ENCODE results near the gene LDLRAP1. TPM values are rescaled to one million over a fixed set of nuclear protein-coding genes. Genes with fewer than 3 reads are reported as not detected.

LDLRAP1 gene
- total RNA-seq, 1 donor from 2014 or later: 22.6 TPM

DNA sequence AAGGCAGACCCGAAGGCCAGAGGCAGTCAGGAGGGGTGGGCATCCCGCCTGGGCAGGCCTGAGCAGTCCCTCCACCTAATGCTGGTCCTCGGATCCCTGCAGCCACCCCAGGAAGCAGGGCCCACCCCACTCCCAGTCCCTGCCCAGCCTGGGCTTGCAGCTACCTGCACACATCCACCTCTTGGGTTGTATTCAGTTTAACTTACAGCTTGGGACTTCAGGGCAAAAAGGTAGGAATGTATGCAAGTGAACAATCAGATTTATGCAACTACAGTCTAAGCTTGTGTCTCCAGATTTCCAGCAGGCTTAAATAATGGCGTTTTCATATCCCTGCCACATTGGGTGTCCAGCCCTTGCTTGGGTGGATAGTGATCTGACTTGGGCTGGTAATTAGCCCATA, 17.4 kb downstream of the LDLRAP1 start:
- intact Hi-C loops (cut with micrococcal nuclease): loop anchor here (5.0 kb wide), 1 partner anchor 237 kb away; no protein-coding TSS in a partner anchor

GRCh38 chr1:25561421-25562100, 18.2 kb downstream of the LDLRAP1 start:
- intact Hi-C loops (cut with micrococcal nuclease): loop anchor here (1.0 to 5.0 kb wide), 3 partner anchors 12 to 236 kb away; no protein-coding TSS in a partner anchor

DNA sequence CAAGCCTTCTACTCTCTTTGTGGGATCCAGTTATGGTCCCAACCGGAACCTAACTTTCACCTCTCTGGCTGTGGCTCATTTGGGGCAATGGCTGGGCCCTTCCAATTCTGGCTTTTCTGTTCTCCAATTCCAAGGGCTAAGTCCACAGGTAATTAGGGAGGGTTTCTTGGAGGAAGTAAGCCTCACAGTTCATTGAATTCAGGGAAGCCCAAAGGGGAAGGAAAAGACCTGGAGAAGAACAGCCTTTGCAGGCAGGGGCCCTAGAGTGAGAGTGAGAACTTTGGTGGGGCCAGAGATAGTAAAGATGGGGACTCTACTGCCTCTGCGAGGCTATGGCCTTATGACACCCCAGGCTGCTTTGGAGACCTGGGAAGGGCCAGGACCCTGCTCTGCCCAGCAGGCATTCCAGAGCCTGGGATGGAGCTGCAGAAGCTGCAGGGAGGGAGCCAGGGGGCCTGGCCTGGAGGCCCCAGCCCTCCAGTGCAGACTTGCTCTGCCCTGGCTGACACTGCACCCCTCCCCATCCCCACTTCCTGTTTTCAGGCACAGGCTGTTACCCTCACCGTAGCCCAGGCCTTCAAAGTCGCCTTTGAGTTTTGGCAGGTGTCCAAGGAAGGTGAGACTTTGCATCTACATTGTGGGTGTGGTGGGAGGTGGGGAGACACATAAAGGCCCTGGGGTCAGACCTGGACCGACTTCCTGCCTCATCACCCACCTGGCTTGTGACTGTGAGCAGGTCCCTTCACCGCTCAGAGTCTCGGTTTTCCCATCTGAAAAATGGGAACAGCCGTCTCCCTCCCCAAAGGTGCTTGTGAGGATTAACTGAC, 18.9 kb downstream of the LDLRAP1 start:
- intact Hi-C loops (cut with micrococcal nuclease): loop anchor here (1.0 to 5.0 kb wide), 3 partner anchors 13 to 235 kb away; no protein-coding TSS in a partner anchor

- intact Hi-C loops (cut with micrococcal nuclease): loop anchor here (1.0 to 5.0 kb wide), 3 partner anchors 14 to 234 kb away; no protein-coding TSS in a partner anchor
These were observed 19.5 kb downstream of the LDLRAP1 start for GRCh38 chr1:25562928-25563283.

GRCh38 chr1:25563330-25564215, 20.2 kb downstream of the LDLRAP1 start:
- intact Hi-C loops (cut with micrococcal nuclease): loop anchor here (2.0 to 5.0 kb wide), 2 partner anchors 45 to 234 kb away; no protein-coding TSS in a partner anchor

GRCh38 chr1:25564777-25565574, 21.6 kb downstream of the LDLRAP1 start:
- intact Hi-C loops (cut with micrococcal nuclease): loop anchor here (5.0 kb wide), 1 partner anchor 232 kb away; no protein-coding TSS in a partner anchor

DNA sequence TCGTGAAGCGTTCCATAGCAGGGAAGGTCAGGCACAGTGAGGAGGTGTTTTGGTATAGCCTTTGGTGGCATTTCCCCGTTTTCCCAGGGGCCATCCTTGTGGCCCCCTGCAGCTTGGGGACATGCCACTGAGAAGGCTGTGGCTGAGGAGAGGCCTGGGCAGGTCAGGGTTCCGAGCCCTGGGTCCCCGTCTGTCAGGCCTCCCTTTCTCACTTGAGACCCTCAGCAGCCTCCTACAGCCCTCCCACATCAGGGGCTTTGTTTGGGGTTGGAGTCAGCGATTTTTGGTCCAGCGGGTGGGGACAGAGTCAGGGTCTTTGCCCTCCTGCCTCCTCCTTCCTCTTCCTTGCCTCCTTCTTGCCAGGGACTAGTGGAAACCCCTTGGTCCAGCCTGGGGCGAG, 22.2 kb downstream of the LDLRAP1 start:
- intact Hi-C loops (cut with micrococcal nuclease): no loop called here

- intact Hi-C loops (cut with micrococcal nuclease): no loop called here
These were observed 22.8 kb downstream of the LDLRAP1 start for GRCh38 chr1:25566176-25566729.

DNA sequence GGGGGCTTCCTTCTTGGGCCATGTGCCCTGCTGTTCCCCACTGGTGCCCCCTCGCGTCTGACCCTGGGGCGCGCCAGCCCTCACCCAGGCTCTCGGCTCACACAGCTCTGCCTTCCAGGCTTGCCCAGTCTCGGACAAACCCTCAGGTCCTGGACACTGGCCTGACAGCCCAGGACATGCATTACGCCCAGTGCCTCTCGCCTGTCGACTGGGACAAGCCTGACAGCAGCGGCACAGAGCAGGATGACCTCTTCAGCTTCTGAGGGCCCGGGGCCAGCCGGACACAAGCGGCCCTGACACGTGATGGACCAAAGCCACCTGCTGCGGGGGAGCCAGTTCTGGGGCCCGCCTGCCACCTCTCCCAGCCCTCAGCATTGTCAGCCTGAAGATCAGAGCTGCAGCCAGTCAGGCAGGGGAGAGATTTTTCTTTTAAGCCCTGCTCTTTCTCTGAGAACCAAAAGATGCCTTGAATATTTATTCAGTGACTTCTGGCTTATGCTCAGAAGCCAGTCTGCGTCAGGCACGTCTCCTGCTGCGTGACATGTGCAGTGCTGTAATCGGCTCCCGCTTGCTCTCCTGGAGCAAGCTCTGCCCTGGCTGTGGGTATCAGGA, 23.4 kb downstream of the LDLRAP1 start:
- intact Hi-C loops (cut with micrococcal nuclease): no loop called here

DNA sequence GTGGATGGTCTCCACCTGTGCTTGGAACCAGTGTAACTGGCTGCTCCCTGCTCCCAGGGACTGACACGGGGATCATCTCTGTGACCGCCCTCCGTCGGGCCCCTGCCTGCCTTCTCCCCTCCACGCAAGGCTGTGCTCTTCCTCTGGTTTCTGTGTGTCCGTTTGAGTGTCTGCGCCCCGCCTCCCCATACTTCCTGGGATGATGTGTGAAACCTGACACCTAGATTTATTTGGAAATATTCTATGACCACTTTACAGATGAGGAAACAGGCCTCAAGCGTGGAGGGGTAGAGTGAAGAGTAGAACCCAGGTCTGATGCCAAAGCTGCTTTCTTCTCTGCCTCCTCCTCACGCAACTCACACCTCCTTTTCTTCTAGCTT, 24.3 kb downstream of the LDLRAP1 start:
- intact Hi-C loops (cut with micrococcal nuclease): no loop called here

DNA sequence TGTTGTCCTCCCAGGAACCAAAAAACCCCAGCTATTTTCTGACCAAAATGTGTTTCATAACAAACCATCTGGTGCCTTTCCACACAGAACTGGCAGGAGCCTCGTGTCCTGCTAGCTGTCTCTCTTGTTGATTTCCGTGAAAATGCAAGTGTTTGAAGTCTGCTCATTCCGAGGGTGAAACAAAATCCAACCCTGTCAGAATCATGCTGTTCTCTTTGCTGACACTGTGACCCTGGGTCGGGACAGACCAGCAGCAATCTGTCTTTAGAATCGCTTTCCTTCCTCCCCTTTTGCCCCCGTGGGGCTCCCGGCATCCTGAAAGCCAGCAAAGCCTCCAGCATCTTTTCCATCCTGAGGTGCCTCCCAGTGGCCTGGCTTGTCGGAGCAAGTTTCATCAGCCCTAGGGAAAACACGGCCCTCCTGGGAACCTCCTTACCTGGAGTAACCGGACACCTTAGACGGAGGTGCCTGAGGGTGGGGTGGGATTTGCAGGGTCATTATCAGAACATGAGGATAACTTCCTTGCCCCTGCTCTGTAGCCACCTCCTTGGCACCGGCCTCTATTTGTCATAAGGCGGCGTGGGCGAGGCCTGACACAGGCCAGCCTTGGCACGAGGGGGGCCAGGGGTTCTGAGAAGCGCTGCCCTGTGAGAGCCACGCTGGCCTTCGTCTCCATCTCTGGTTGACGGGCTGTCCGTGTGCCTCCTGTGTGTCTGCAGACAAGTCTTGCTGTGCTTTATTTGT, 24.9 kb downstream of the LDLRAP1 start:
- intact Hi-C loops (cut with micrococcal nuclease): no loop called here

DNA sequence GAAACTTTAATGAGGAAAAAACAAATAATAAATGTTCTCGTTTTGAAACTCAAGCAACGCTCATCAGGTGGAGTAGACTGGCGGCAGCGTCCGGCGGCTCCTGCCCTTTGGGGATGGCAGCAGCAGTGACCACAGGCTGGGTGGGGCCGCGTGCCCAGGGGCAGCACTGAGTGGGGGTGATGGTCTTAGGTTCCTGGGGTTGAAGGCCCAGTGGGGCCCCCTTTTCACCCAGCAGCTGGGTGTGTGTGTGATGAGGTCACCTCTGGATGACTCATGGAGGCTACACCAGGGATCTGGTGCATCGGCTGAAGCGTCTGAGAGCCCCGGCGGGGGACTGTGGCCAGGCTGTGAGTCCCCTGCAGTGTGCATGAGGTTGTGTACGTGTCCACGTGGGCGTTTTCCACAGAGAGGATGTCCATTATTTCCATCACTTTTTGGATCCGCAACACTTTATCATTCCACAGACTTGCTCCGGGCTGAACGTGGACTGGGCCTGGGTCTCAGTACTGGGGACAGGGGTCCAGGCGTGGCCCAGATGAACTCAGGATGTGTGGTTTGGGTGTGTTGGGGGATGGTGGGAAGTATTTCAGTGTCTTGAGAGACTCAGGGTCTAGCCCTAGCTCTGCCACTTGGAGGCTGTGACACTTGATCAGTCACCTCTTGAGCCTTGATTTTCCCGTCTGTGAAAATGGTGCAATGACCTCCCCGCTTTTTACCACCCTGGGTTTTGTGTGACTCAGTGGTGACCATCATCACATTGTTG, 25.6 kb downstream of the LDLRAP1 start:
- intact Hi-C loops (cut with micrococcal nuclease): no loop called here

DNA sequence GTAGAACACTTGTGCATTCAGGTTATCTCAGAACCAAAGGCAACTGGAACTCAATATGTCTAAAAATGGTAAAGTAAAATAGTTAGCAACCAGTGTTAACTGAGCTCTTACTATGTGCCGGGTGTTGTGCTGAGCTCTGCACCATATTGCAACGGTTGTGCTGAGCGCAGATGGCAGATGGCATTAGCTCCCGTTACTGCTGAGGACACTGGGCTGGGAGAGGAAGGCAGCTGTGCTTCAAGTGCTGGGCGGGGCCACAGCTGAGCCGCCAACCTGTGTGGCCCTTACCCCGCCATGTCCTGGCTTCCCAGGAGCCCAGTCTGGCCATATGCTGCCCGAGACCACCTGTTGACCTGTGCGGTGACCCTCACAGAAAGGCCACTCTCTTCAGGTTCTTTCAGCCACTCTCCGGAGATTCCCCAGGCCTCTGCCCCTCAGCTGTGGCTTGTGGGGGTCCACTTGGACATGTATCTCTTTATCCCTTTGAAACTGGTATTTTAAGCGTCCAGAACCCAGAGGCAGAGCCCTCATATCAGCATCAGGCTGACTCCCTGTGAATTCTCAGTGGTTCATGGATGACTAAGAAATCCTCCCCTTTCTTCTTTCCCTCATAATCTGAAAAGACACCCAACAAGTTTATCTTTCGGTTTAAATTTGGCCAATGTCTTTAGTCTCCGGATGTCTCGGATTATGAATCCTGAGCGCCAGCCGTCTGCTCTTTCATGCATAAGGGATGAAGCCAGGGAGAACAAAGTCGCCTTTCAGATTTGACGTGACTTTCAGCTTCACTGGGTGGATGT, 26.4 kb downstream of the LDLRAP1 start:
- intact Hi-C loops (cut with micrococcal nuclease): no loop called here

GRCh38 chr1:25570798-25571521, 27.6 kb downstream of the LDLRAP1 start:
- intact Hi-C loops (cut with micrococcal nuclease): no loop called here

- intact Hi-C loops (cut with micrococcal nuclease): no loop called here
These were observed 28.1 kb downstream of the LDLRAP1 start for GRCh38 chr1:25571522-25571970.

DNA sequence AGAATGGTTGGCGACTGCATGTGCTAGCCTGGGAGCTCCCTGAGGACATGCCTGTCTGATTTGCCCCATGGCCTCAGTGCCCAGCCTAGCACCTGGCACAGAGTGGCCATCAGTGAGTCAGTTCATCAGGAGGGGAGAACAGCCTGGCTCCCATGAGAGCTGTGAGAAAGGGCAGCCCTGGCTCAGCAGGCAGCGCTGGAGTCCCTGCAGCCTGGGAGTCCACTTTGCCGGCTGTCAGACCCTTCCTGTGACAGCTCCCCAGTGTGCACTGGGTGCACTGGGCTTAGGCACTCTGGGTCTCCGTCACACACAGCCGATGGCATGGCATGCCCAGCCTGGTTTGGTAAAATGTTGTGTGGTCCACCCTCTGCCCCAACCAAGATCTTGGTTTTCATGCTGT, 28.7 kb downstream of the LDLRAP1 start:
- intact Hi-C loops (cut with micrococcal nuclease): no loop called here

Measured in T-helper 1 cell treated with Interleukin-12 subunit alpha and Interleukin-12 subunit beta and Interleukin-4 antibody, amounts not matched to agents 30 ng/mL and 1 ng/mL, for 36 hours (primary cell).